Fibroblast of lung (primary cell): ENCODE measurements around the gene CRISP3.

Source experiments
- EZH2 ChIP-seq: IDR thresholded peaks from 2 replicates; pipeline ENCODE4 v1.5.1; 2012; ENCODE audit warnings: low read length, control low read depth, mild to moderate bottlenecking; ENCODE audit errors: missing control alignments
- TF ChIP-seq, protein P1 (sequence below), 2 donors: IDR thresholded peaks in 1 of 2; conservative IDR thresholded peaks in 1 of 2; 1 replicate in 1 of 2; 2 replicates in 1 of 2; pipeline ENCODE4 v1.5.1; 2011 to 2012; ENCODE audit warnings: low read length in 2 of 2, control low read depth in 1 of 2, inconsistent platforms in 1 of 2, low read depth in 1 of 2, mild to moderate bottlenecking in 1 of 2

DNA sequence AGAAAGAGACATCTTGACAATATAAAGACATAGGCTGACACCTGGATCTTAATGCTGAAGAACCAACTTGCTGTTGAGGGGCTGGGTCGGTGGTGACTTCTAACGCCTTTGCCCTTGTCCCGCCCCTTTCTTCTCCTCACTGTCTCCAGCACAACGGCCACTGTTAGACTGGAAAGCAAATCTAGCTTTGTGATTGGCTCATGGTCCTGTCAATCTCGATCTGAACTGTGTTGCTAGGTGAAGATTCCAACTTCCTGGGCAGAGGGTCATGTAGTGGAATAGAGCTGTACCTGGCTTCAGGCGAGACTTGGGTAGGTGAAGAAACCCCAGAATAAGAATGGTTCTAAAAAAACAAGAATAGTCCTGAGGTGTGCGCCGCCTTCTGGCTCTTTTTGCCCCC is 43.0 kb upstream of the CRISP3 start, which contains the start of gene PGK2:
- TF ChIP-seq, protein P1, sequence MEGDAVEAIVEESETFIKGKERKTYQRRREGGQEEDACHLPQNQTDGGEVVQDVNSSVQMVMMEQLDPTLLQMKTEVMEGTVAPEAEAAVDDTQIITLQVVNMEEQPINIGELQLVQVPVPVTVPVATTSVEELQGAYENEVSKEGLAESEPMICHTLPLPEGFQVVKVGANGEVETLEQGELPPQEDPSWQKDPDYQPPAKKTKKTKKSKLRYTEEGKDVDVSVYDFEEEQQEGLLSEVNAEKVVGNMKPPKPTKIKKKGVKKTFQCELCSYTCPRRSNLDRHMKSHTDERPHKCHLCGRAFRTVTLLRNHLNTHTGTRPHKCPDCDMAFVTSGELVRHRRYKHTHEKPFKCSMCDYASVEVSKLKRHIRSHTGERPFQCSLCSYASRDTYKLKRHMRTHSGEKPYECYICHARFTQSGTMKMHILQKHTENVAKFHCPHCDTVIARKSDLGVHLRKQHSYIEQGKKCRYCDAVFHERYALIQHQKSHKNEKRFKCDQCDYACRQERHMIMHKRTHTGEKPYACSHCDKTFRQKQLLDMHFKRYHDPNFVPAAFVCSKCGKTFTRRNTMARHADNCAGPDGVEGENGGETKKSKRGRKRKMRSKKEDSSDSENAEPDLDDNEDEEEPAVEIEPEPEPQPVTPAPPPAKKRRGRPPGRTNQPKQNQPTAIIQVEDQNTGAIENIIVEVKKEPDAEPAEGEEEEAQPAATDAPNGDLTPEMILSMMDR (conservative IDR thresholded peaks at IDR 0.05 in 1 of 2, IDR thresholded peaks at IDR 0.05 in 1 of 2; ENCODE audit: low read depth in 1 of 2, low read length in 2 of 2) = no peak
- TF ChIP-seq EZH2 = no peak
